ENCODE data around the gene PTPRD.

Gene PTPRD

DNA sequence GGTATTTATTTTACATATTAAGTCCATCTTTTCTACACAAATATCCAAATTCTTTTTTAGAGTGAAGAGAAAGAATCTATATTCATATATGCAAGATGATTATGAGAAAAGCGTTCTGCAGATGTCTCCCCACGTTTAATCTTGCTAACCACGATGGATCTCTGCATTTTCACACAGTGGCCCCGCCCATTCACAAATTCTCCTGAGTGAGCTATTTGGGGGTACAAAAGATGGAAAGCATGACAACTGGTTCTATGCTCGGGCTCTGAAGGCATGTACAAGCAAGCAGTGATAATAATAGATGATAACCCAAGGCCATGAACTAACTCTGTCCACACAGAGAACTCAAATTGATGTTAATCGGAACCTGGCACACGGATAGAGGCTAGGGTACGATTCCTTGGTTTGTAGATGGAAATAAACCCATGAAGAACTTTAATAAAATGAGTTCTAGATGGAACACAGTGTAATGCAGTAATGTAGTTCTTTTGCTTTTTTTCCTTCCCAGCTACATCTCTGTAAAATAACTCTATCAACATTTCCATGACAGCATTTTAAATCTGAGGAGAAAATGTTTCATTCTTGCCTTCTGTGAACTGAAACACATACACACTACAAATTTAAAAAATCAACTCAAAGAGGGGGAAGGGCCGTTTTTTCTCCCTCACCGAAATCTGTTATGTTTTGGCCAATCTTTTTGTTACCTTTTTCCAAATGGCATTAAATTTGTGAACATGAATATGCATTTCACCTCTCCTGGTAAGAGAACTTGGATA is 1961.5 kb downstream of the PTPRD start:
- DNase-seq: no peak

GRCh38 chr9:8649807-8650206 is 1963.0 kb downstream of the PTPRD start:
- no peak for DNase-seq

DNA sequence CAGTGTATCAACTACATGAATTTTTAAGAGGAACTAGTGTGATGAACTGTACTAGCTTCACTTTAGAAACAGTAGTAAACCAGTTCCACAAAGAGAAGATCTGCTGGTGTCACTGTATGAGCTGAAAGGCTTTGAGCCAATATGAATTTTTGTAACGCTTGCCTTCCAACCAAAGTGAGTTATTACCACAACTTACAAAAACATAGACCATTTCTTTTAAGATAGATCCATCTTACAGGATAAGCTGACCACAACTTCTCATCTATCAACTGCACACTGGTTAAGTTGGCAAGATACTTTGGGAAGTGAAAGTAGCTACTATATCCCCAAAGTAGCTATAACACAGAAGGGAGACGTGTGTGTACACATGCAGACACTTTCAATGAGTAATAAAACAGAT is 1963.6 kb downstream of the PTPRD start:
- DNase-seq: no peak

- no peak for DNase-seq
These were observed 1964.4 kb downstream of the PTPRD start for GRCh38 chr9:8648271-8648845.

DNA sequence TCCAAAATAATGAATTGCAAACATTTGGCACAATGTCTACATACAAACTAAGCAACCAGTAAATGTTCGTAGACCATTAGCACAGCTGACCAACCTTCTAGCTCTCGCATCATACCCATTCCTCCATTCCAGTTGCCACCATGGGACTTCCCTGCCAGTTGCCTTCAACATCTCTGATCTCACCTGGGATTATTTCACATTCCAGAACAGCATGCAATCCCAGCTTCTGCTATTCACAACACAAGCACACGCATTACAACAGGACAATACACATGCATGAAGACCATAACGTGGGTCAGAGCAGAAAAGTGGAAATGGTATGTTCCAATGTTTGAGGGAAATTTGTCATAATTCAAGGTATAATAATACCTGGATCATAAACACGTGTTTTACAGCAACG is 1965.0 kb downstream of the PTPRD start:
- DNase-seq: no peak

DNA sequence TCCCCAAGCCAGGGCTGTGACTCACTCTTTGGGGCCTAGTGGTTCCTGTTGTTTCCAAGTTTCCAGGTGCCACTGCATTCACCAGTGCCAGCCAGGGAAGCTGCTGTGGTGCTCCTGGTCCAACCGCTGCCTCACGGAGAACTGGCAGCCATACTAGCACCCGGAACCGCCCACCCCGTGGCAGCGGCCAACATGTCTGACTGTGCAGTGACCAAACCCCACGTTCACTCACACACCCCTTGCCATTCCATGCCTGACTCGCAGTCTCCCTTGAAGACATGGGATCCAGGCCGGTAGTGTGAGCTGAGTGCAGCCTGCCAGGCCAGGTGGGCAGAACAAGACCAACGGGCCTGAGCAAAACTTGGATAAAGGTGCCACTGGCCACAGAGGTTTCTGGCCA is 1968.2 kb downstream of the PTPRD start:
- DNase-seq: no peak

- no peak for DNase-seq
These were observed 1968.9 kb downstream of the PTPRD start for GRCh38 chr9:8643896-8644295.

- no peak for DNase-seq
These were observed 1969.3 kb downstream of the PTPRD start for GRCh38 chr9:8643464-8643863.

- no peak for DNase-seq
These were observed 1972.0 kb downstream of the PTPRD start for GRCh38 chr9:8640761-8641160.

GRCh38 chr9:8637626-8638025 is 1975.2 kb downstream of the PTPRD start:
- no peak for DNase-seq

GRCh38 chr9:8633784-8634183 is 1979.0 kb downstream of the PTPRD start:
- DNase-seq: no peak

- DNase-seq: no peak
These were observed 1980.3 kb downstream of the PTPRD start for GRCh38 chr9:8632493-8632892.

- DNase-seq: no peak
These were observed 1984.0 kb downstream of the PTPRD start for GRCh38 chr9:8628791-8629190.

- DNase-seq: no peak
These were observed 1984.7 kb downstream of the PTPRD start for GRCh38 chr9:8627976-8628679.

GRCh38 chr9:8622871-8623270 is 1989.9 kb downstream of the PTPRD start:
- no peak for DNase-seq

- no peak for DNase-seq
These were observed 1990.5 kb downstream of the PTPRD start for GRCh38 chr9:8622222-8622802.

GRCh38 chr9:8621416-8621815 is 1991.4 kb downstream of the PTPRD start:
- no peak for DNase-seq

DNA sequence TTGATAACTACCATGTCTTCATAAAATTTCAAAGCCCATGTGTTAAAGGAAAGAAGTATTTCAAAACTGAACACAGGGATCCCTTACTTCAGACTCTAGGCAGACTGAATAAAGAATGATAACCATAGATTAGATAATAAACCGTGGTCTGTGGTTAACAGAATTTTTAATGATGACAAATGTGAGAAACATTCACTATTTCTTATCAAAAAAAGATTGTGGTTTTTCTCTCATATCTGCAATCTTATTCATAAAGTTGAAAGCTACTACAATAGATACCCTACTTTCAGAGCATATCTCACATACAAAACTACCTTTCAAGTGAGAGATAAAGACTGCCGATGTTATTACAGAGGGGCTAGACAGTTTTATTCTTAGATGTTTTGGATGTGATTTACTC is 1996.4 kb downstream of the PTPRD start:
- no peak for DNase-seq

DNA sequence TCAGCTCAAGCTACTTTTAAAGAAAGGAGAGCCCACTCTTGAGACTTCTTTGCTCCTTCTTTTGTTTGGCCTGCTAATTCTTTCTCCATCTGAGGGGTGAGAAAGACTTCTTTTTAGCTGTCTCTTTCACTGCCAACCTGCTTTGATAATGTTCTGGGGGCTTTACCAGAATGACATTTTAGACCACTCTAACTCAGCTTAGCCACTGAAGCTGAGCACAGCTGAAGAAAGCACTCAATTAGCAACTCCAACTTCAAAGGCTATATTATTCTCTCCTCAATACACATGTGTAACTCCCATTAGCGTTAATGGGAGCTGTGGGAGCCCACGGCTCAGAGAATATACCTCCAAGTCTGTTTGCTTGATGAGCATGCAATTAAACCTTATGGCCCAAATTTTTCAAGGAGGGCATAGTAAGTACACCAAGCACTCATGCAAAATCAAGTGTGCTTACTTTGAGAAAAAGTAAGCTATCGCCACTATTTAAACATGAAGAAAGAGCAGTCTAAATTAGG is 1997.8 kb downstream of the PTPRD start:
- DNase-seq: no peak

- DNase-seq: no peak
These were observed 1999.4 kb downstream of the PTPRD start for GRCh38 chr9:8613346-8613825.

DNA sequence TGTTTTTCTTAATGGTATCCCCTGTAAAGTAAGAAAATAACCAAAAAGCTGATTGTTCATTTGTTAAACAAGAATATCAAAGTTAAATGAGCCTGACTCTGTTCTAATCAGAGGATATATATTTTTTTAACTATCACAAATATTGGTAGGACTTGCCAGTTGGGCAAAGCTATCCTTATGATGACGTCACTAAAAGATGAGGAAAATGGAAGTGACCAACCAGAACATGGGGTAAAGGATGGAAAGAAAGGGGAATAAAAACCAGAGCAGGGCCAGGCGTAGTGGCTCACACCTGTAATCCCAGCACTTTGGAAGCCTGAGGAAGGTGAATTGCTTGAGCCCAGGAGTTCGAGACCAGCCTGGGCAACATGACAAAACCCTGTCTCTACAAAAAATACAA is 2001.6 kb downstream of the PTPRD start:
- DNase-seq: no peak

GRCh38 chr9:8610256-8610655 is 2002.5 kb downstream of the PTPRD start:
- no peak for DNase-seq

GRCh38 chr9:8605096-8605495 is 2007.7 kb downstream of the PTPRD start:
- no peak for DNase-seq
